Measurements from ENCODE around the gene TMEM8B.

The TMEM8B gene

DNA sequence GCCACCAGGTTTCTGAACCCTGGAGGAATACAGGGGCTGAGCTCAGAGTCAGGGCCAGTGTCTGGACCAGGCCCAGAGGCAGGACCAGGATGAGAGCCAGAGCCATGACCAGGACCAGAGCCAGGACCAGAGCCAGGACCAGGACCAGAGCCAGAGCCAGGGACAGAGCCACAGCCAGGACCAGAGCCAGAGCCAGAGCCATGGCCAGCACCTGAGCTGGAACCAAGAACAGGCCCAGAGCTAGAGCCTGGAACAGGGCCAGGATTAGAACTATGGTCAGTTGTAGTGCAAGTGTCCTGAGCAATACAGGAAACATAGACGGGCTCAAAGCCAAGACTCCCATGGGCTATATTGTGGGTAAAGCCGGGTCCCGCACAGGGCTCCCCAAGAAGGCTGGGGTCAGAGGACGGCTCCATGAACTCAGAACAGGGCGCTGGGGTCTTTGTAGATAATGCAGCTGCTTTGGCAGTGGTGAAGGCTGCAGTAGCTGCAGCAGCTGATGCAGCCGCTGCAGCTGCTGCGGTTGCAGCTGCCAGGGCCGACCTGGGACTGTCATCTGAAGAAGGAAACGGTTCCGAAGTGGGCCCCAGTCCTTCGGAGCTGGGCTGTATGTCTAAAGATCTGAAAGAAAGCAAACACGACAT is 17.5 kb upstream of the TMEM8B start:
- no peak for DNase-seq

DNA sequence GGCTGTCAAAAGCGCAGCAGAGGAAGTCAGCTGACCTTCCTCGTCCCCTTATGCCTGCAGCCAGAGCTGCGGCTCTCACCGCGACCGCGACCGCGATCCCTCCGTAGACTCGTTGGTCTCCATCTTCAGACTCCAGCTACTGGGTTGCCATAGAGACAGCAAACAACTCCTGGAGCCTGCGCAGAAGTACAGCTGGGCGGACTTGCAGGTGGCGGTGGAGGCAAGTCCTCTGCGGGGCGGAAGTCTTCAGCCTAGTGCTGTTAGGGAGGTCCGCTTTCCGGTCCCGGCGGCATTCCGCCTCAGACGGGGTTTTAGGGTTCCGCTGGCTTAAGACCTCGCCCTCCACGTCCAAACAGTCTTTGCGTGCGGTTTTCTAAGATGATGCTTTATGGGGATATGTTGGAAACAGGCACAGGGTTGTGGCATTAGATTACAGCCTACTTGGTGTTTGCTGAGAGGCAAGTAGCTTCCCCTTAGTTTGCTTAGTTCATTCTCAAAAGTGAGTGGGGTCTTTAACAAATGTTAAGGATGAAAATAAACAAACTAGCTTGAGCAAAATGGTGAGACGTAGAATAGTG is 16.9 kb upstream of the TMEM8B start, which contains the start of gene SPAG8:
Gene SPAG8 (minus strand): TSS at position 238 of the 578 bp plus-strand sequence. CDS start 115 bp downstream, at position 123.
- peak; percentile 97 for DNase-seq

DNA sequence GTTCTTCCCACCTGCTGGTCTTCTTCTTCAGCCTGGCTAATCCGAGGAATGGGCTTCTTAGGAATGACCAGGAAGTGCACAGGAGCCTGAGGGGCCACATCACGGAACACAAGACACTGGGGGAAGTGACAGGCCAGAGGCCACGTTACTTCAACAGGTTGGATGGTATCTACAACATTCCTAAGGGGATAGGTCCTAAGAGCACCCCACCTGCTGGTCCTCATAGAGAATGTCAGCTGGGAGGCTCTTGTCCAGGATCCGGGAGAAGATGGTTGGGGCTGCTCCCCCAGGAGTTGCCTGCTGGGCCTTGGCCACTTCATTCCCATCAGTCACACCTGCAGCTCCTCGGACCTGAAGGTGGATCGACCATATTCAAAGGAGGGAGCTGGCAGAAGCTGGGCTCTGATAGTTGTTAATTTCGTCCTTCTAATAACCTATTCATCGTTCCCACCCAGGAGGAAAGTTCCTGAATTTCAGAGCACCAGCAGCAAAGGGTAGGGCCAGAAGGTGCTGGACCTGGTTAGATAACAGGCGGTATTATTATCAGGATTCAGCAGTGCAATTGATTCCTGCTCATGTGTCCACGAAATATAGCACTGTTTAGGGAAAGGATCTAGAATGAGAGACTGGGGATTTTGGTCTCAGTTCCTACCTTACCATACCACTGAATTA is 15.5 kb upstream of the TMEM8B start:
- DNase-seq = no peak

DNA sequence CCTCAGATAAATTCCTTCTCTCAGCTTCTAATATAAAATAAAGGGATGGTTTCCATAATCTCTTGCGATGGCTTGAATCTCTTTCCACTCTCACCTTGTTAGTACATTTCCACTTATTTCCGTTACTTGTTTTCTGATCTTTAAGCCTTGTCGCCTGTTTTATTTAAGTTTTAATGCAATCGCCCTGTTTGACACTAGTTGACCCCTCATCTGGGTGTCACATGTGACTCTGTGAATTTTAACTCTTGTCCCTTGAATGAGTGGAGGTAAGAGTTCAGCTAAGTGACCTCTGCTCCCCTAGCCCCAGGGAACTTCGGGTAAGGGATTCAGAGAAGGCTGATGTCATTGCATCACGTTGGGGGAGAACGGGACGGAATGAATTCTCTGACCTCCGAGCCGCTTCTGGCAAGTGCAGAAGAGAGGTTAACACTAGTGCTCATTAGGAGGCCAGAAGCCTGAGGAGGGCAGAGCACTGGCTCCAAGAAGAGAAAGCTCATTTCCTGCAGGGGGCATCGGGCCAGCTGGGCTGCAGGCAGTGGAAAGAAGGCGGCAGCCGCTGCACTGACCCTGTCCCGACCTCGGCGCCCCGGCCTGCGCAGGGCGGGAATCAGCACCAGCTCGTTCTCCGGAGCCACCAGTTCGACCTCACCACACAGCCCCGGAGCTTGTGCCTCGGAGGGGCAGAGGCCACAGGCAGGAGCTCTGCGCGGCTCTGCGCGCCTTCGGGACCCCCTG is 14.8 kb upstream of the TMEM8B start:
- peak; percentile 28 for DNase-seq

DNA sequence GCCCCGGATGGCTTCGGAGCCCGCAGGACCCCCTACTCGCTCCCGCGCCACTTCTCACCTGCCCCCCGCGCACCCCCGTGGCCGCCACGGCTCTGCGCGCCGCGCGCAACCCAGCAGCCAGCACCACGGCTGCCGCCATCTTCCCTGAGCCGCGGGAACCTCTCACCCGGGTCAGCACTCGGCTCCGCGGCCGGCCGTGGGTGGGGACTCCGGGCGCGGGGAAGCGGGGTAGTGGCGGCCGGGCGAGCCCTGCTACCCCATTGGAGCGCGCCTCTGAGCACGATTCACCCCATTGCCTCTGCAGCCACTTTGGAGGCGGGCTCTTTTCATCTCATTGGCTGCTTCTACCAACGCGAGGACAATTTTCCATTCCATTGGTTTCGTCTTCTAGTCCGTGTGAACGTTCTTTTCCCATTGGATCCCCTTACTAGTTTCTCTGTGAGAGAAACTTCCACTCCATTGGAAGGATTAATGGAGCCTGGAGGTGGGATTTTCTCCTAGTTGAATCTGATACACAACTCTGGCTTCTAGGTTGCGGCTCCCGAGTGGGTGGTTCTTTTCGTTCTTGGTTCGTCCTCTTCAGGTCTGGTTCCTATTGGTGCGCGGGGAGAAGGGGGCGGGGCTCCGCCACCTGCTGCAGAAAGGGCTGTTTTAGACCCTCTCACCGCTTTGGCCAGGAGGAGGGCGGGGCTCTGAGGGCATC is 14.0 kb upstream of the TMEM8B start, which contains the start of gene HINT2:
Gene HINT2 (minus strand): TSS at position 202 of the 703 bp plus-strand sequence. CDS start 63 bp downstream, at position 139.
- peak; percentile 98 for DNase-seq

DNA sequence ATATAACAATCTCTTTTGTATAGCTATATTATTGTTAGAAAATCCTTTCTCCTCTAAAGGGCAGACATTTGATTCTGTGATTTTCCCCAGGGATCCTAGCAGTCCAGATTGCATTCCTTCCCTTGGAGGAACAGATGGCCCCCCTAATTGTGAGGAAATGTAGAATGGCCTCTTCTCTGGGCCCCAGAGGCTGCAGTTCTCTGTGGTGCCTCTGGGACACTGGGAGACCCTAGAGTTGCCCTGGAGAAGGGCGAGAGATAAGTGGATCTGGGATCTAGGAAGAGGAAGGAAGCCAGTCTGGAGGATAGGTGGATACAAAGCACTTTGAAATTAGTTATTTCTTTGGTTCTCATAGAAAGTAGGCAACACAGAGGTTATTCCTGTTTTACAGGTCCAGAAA is 12.3 kb upstream of the TMEM8B start:
- DNase-seq = no peak

DNA sequence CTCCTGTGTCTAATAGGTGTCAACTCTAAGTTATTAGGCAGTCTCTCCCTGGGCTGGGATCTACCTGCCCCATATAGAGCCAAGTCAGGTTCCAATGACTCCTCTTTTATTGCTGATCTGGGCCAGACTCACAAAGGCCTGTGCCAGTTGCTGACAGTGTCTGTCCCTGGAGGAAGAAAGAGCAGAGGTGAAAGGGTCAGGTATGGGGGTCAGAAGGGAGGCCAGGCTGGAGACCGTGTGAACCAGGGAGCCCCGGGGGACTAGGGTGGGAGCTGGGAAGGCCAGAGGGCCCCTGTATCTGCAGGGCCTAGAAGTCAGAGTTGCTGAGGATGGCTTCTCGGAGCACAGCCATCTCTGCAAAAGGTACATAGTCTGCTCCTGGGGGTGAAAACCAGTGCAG is 10.7 kb upstream of the TMEM8B start:
- DNase-seq = no peak

DNA sequence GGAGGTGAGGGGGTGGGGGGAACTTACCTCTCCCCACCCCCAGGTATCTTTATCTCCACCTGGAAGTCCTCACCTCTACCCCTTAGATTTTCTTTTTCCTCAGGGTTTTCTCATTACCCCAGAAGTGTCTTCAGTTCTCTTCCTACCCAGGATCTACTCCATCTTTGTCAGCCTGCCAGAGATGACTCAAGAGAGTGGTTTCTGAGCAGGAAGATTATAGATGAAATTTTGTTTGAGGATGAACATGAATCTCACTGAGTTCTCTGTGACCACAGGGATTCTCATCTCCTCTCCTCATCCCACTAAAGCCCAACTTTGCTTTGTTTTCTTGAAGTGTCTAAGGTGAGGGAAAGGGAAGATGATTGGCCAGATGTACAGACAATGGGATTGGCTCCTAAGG is 9.0 kb upstream of the TMEM8B start:
- no peak for DNase-seq

DNA sequence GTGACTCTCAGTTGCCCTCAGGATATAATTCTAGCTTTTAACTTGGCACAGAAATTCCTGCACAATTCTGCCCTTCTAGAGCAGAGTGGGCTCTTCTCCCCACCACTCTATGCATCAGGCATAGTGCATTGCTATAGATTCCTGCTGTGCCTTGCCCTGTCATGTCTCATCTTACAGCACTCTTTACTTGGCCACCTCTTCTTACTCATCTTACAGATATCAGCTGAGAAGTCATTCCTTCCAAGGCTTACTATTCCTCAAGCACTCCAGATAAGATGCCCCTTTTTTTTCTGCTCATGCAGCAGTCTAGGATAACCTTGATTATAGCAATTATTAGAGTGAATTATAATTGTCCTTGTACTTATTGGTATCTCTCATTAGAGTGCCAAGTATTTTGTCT is 6.1 kb upstream of the TMEM8B start:
- DNase-seq = no peak

DNA sequence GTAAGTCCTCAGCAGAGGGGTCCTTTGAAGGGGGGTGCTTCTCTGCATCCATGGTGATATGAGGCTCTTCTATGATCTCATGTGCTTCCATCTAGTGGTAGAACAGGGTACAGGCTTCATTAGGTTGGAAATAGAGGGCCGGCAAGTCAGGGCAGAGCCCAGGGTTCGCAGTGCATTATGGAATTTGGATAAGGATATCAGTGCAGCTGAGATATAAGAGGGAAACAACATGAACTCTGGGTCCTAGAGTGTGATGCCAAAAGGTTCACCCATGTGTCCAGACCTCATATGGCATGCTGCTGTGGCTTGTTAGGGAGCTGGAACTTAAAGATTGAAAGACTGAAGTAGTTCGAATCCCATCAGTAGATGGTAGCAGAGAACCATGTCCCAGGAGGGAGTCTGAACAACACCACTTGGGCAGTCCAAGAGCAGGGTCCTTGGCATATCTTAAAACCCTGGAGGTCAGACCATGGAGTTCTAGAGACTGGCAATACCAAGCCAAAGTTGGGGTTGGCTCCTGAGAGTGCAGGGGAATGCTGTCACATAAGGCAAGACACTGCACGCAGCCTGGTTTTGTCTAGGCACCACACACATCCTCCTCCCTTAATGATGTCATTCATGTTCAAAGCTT is 2.8 kb upstream of the TMEM8B start:
- DNase-seq = peak; percentile 69

DNA sequence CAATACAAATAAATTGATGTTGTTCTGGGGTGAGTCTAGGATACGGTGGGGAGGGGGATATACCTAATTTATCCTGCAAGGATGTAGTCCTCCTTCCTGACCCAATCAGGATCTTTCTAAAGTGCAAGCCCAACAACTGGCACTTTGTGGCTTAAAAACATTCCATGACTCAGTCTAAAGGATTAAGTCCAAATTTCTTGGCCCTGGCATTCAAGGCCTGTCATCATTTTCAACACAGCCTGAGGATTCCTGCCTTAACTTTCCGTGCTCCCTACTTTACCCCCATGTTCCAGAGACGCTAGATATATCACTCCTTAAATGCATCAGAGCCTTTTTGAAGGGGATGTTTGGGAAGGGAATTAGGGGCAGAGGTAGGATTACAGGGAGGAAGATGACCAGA is 1.5 kb upstream of the TMEM8B start:
- DNase-seq = no peak

DNA sequence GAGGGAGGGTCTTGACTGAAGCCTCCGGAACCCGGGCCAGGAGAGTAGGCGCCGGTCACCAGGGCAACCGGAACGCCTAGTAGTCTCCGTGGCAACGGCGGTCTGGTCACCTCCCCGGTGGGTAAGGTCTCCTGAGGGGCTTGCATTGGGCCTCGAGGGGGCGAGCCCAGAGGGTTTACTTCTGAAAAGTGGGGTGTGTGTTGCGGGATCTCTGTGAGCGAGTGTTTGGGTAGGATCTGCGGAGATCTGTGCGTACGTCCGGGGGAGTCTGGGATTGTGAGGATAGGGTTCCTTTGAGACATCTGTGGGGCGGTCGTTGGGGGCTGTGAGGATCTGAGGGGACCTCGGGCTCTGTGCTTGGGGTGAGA is 328 bp upstream of the TMEM8B start, which contains the start of gene FAM221B:
Gene FAM221B (minus strand): TSS at position 17 of the 368 bp plus-strand sequence. CDS start 2,571 bp downstream, outside the sequence.
- DNase-seq = peak; percentile 48

DNA sequence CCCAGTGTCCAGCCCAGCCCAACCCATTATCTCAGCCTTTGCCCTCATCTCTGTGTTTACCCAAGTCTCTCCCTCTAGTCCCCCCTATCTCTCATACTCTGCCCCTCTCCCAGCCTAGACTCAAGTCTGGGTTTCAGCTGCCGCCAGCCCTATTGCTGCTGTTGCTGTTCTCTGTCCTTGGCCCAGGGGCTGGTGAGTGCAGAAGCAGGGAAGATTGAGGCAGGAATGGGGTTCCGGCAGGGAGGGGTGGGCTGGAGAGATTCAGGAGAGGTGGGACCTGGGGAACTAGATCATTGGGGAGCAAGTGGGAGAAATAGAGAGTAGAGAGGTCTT is 702 bp downstream of the TMEM8B start:
- no peak for DNase-seq

DNA sequence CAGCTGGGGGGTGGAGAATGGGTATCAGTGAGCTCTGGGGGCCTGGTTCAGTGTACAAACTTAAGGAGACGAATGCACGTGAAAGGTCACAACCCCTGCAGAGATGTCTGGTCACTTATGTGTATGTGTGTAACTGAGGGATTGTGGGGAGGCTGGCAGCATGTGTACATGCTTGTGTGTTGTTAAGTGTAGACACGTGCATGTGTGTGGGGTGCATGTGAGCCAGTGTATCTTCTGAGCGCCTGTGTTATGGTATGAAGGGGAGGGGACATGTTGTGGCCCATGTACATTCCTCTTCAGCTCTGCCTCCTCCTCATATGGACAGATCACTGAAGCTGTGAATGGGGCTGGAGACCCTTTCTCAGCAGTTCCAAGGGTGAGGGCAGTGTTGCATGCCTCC is 2.0 kb downstream of the TMEM8B start:
- no peak for DNase-seq

DNA sequence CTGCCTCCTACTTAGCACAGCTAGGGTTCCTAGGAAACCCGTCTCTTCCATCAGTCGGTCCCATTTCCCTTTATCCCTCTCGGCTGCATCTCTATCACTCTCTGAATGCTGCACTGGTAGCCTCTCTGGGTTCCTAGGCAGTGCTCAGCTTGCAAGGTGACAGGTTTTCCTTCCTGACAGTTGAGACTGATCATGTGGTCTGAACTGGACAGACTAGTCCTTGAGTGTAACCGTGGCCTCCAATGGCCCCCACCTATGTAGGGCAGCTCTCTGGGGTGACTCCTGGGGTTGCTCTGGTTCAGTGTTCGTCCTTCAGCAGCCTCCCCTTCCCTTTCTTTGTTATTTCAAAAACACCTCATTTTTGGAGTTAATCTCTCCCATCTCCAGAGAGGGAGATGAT is 3.8 kb downstream of the TMEM8B start:
- DNase-seq = no peak

DNA sequence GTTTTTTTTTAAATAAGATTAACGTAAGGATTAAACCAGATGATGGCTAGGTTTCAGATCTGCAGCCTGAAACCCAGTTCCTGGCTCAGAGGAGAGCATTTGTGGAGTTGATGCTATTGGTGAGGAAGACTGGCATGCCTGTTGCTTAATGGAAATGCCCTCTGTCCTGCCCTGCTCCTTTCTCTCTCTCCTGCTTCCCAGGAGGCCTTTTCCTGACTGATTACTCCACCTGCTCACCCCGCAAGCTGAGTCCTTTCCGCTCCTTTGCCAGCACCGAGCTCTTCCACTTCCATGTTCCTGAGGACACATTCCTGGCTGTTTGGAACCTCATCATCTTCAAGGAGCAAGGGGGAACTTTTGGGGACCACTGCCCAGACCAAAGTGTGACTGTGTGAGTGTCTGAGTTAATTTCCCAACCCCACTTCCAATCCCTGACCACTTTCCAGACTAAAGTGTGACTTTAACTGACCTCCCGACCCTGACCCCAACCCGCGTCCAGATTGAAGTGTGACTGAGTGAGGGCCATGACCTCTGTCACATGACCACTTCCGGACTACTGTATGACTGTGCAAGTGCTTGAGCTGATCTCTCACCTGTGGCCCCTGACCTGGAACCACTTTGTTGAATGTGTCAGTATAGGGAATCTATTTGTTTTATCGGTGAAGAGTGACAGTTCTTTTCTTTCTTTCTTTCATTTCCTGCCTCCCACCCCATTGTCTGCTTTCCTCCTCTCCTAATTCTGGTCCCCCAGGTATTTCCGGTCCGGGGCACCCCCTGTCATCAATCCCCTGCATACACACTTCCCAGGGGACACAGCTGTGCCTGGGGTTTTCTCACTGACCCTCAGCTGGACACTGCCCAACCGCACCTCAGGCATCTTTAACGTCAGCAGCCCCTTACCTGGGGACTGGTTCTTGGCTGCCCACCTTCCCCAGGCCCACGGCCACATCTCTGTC is 5.5 kb downstream of the TMEM8B start:
- no peak for DNase-seq

DNA sequence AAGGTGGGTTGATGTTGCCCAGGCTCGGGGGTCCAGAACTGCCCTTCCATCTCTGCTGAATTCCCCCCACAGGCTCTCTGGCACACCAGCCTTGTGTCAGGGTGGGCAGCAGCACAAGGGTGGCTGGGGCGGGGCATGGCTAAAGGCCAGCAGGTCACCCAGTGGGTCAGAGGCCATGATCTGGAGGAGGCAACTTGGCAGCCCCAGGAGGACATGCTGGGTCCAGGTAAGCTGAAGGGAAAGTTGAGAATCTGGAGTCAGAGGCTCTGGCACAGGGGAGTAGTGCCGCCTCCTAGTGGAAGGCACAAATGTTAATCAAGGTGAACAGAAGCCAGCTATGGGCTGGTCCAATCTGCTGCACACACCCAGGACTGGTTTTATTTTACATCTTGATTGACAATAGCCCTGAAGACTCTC is 6.2 kb downstream of the TMEM8B start:
- DNase-seq = no peak

DNA sequence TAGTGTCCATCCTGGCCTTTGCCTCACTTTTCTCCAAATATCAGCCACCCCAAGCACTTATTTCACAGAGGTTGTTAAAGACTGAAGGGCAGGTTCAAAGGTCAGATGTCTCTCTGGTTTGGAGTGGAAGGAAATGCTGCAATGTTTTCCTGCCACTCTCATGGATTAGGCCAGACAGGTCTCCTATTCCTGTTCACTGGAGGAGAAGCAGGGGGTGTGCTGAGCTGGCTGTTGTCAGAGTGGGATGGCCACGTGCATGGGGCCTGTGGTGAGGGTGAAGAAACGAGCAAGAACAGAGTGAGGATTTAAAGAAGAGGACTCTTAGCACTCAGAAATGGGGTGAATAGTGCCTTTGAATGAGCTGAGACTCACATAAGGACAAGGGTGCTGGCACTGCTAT is 6.7 kb downstream of the TMEM8B start:
- DNase-seq = no peak

DNA sequence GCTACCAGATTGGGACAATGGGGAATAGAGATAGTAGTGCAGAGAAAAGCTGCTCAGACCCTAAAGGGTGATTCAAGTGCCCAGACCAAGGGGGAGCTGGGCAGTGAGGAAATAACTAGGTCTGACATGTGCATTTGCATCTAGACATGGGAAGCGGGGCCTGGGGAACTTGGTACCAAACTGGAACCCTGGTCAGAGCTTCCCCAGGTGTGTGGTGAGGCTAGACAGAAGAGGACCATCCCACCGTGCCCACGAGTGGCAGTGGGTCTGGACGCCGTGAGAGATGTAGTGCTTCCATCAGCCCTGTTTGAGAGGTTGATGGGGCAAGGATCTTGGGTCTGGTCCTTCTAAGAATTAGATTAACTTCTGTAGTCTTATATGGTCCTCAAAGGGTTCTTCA is 7.6 kb downstream of the TMEM8B start:
- DNase-seq = no peak

DNA sequence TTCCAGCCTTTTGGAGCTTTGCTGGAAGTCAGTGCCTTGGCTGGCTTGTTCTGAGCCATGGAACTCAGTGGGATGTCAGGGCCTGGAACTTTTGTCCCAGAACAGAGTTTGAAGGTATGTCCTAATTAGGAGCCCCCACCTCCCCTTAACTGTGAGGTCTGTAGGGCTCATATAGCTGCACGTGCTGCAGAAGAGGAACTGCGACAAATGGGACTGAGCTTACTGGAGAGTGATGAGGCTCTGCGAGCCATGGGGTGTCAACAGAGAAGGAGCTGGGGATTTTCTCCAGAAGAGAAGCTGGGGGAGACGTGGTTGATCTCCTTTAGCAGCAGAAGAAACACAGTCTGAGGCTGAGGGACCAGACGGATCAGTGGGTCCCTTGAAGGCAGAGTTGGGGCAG is 10.9 kb downstream of the TMEM8B start:
- no peak for DNase-seq
